Gastrocnemius medialis (tissue), 4 donors: Measurements from ENCODE around the gene TRAPPC2L.

Experiments
- CTCF ChIP-seq, 5 experiments: fragments of 450-650 bp in 3 of 5; fragments of 200-600 bp in 2 of 5; sonication (generic) in 2 of 5; IDR thresholded peaks in 4 of 5; conservative IDR thresholded peaks in 1 of 5; 1 replicate in 4 of 5; 2 replicates in 1 of 5; pipeline ENCODE4 v1.5.1; 2016 to 2019; ENCODE audit warnings: antibody characterized with exemption in 5 of 5, mild to moderate bottlenecking in 3 of 5, moderate library complexity in 3 of 5
- POLR2A ChIP-seq, 2 donors: fragments of 450-650 bp; IDR thresholded peaks; one replicate each; pipeline ENCODE4 v1.6.1; 2017; ENCODE audit warnings: antibody characterized with exemption in 2 of 2, mild to moderate bottlenecking in 2 of 2, moderate library complexity in 2 of 2

DNA sequence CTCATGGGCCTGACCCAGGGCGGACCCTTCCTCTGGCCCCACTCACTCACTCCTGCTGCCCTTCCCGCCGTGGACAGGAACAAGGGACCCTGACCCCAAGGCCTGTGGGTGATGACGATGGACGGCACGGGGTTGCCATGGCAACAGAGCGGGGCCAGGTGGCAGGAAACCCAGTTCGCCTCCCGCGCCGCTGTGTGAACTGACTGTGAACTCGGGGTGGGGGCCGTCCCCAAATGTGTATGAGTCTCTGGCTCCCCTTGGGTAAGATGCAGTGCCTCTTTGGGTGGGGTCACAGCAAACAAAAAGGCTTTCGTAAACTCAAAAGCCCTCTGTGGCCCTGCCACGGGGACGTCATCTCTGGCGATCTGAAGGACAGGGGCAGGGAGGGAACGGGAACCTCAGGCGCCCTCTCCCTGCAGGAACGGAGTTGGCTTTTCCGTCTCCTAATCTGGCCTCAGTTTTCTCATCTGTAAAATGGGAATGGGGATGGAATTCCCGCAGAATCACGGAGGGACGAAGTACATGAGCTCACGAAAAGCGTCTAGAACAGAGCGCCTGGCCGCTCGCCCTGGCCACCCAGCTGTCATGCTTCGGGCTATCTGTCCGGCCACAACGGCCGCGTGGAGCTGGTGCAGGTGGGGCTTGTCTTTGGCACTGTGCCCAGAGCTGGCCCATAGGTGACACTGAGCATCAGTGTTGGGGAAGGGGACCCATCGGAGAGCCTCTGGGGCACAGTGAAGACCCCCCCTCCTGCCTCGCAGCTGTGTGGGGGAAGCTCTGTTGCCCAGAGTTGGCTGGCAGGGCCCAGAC is 54.4 kb downstream of the TRAPPC2L start:
- TF ChIP-seq POLR2A (IDR thresholded peaks at IDR 0.05) (no peak), CTCF (IDR thresholded peaks at IDR 0.05 in 4 of 5, conservative IDR thresholded peaks at IDR 0.05 in 1 of 5) (no peak)
